Esophagus muscularis mucosa (tissue), 4 donors: ENCODE data around the gene ADORA1.

Source experiments
- CTCF ChIP-seq, 3 experiments: fragments of 200-600 bp in 2 of 3; fragments of 450-650 bp in 1 of 3; sonication (generic) in 2 of 3; IDR thresholded peaks; one replicate each; pipeline ENCODE4 v1.5.1; 2017 to 2019; ENCODE audit warnings: antibody characterized with exemption in 3 of 3, mild to moderate bottlenecking in 2 of 3, moderate library complexity in 1 of 3
- EP300 ChIP-seq: sonication (generic); formaldehyde crosslinking; IDR thresholded peaks from one replicate; pipeline ENCODE4 v1.6.1; 2017; ENCODE audit warnings: antibody characterized with exemption
- POLR2A ChIP-seq: fragments of 450-650 bp; IDR thresholded peaks from one replicate; pipeline ENCODE4 v1.6.1; 2017; ENCODE audit warnings: antibody characterized with exemption, moderate library complexity, mild to moderate bottlenecking, low read depth
- POLR2AphosphoS5 ChIP-seq, 2 donors: sonication (generic); formaldehyde crosslinking; IDR thresholded peaks; one replicate each; pipeline ENCODE4 v1.6.1; 2017; ENCODE audit warnings: antibody characterized with exemption in 2 of 2

GRCh38 chr1:203147376-203147775, 19.9 kb downstream of the ADORA1 start:
- TF ChIP-seq POLR2AphosphoS5 (IDR thresholded peaks at IDR 0.05) (no peak), POLR2A (no peak), CTCF (IDR thresholded peaks at IDR 0.05) (no peak), EP300 (no peak)
